Measurements from ENCODE around the gene TRERF1. TPM values are rescaled to one million over a fixed set of nuclear protein-coding genes. Genes with fewer than 3 reads are reported as not detected.
"Not testable (repeated sequence)": the region's sequence is repeated elsewhere in the genome, so short reads cannot be mapped to it uniquely, and the experiment has no call there.

TRERF1 gene
- total RNA-seq, 1 donor = 10.8 TPM

- DNase-seq (ENCODE audit: low read depth in 2 of 3, low spot score in 2 of 3) = peak in 1 of 3 donors; percentile 10
Measured at GRCh38 chr6:42230345-42231321, 221.1 kb downstream of the TRERF1 start.

GRCh38 chr6:42229506-42230119 is 222.1 kb downstream of the TRERF1 start:
- no peak for DNase-seq (ENCODE audit: low read depth in 2 of 3, low spot score in 2 of 3)

- DNase-seq (ENCODE audit: low read depth in 2 of 3, low spot score in 2 of 3) = no peak
Measured at GRCh38 chr6:42228305-42228704, 223.4 kb downstream of the TRERF1 start.

DNA sequence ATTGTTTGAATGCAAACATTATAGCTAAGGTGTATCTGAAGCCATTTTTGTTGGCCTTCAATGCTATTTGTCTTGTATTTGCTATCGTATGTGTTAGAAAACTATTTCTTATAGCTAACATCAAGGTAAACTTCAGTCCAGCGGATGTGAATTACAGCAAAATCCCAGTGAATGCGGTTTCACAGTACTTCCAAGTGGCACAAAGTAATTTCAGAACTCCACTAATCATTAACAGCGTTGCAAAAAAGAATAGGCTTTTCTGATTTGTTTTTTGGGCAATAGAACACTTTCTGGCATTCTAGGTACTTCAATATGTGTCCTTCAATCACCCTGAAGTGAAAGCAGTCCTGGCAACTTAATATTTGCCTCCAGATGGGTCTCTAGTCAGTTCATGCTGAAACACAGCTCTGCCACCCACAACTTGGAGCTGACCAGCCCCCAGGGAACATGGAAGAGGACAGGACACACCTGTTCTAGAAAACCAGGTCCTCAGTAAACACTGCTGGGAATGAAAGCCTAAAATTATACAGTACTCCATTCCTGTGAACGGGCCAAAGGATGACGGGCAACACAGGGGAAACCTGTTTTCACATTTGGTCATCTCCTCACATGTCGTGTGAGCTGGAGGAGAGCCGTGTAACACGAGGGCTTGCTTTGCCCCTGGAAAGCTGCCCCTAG is 224.4 kb downstream of the TRERF1 start:
- no peak for DNase-seq (ENCODE audit: low read depth in 2 of 3, low spot score in 2 of 3)

DNA sequence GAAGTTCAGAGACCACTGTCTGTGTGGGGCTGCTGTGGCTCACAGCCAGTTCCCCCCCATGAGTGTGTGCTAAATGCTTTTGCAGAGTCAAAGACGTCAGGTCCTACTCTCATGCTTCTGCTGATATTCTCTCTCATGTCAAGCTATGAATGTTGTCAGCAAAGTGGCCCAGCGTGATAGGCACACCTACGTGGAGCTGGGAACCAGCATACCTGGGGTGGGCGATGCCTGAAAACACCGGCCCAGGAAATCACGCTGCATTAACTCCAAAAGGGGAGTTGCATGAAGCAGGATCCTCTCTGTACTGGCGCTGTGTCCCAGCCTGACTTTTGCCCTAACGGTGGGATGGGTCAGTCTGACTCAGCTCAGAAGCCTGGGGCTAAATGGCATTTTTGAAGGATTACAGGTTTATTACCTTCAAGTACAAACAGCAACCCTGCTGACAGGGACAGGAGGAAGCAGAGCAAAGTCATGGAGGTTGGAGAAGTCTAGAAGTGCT is 225.0 kb downstream of the TRERF1 start:
- DNase-seq (ENCODE audit: low read depth in 2 of 3, low spot score in 2 of 3) = no peak

GRCh38 chr6:42226161-42226611 is 225.5 kb downstream of the TRERF1 start:
- DNase-seq (ENCODE audit: low read depth in 2 of 3, low spot score in 2 of 3) = no peak

DNA sequence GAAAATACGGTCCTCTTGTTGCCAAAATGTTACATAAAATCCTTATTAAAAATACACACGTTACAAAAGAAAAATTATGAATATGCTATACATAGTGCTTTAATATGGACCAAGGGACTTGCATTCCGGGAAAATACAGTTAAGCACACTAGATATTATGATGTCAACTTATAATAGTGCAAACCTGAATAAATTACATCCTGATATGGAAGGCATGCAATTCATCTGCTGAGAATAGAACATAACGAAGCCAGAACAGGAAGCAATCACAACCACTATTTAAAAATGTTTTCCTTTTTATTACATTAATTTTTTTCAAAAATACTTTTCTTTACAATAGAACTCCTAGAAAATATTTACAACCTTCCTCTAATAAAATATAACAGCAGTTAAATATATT is 226.3 kb downstream of the TRERF1 start:
- DNase-seq (ENCODE audit: low read depth in 2 of 3, low spot score in 2 of 3) = no peak

DNA sequence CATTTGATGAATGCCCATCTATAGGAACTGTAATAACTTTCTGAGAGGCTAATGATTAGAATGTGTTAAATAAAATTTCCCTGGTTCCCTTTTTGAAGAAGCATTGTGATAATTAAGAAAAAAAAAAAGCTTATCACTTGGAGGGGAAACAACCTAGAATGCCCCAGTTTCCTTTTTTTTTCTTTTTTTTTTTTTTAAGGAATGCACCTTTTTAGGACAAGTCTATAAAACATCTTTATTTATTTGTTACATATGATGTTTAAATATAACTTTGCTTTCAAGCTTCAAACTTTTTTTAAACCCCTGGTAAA is 226.7 kb downstream of the TRERF1 start:
- no peak for DNase-seq (ENCODE audit: low read depth in 2 of 3, low spot score in 2 of 3)

DNA sequence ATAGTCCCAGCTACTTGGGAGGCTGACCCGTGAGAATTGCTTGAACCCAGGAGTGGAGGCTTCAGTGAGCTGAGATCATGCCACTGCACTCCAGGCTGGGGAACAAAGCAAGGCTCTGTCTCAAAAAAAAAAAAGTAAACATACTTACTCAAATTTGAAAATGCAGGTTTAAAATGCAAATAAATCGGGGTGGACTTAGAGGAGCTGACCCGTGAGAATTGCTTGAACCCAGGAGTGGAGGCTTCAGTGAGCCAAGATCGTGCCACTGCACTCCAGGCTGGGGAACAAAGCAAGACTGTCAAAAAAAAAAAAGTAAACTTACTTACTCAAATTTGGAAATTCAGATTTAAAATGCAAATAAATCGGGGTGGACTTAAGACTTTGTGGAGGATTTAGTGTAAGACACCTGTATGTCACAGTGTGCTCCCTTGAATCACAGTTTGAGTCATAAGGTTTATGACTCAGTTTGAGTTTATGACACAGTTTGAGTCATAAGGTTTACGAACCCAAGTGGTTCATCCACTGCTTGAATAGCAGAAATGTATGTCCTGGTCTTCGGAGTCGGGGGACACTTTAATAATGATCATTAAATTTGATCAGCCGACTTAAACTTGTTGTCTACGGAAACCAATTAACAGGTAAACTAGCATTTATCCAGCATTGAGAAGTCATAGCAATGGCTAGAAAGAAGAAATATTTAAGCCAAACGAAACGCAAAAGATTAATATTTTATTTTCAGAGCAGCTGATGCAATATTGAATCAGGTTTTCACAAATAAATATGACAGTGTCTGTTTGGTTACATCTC is 227.3 kb downstream of the TRERF1 start:
- DNase-seq (ENCODE audit: low read depth in 2 of 3, low spot score in 2 of 3) = no peak

- DNase-seq (ENCODE audit: low read depth in 2 of 3, low spot score in 2 of 3) = no peak
Measured at GRCh38 chr6:42222448-42222847, 229.3 kb downstream of the TRERF1 start.

GRCh38 chr6:42221546-42221945 is 230.2 kb downstream of the TRERF1 start:
- DNase-seq (ENCODE audit: low read depth in 2 of 3, low spot score in 2 of 3) = no peak

GRCh38 chr6:42220807-42221206 is 230.9 kb downstream of the TRERF1 start:
- DNase-seq (ENCODE audit: low read depth in 2 of 3, low spot score in 2 of 3) = no peak

DNA sequence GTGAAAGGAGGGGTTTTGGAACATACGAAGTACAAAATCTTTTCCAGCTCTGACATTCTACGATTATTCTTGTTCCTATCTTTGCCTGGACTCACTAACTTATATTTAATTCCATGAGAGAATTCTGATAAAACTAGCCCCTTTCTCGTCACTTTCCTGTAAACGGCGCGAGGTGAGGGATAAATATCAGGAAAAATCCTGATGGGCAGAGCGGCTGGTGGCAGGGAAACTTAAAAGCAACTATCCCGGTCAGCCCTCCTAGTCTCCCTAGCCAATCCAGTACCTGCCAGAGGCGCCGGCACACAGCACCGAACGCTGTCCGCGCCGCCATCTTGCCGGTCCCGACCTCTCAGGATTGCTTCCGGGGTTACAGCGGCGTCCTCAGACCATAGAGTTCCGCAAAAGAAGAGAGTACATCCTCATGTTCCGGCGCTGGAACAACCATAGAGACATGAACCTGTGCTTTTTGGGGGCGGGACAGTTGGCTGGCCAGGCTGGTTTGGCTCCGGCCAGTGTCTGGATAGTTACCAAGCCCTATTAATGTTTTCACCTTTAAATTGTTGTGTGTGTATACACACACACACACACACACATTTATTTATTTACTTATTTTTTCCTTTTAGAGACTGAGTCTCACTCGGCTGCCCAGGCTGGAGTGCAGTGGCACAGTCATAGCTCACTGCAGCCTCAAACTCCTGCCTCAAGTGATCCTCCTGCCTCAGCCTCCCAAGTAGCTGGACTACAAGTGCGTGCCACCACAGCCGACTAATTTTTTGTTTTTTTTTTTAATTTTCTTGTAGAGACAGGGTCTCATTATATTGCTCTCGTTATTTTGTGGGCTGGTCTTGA is 234.0 kb downstream of the TRERF1 start, which contains the start of gene MRPS10:
Gene MRPS10, minus strand, starts transcription at position 343 of the 849 bp plus-strand sequence. Its CDS starts 12 bp downstream, at position 331.
- DNase-seq (ENCODE audit: low read depth in 2 of 3, low spot score in 2 of 3) = peak; percentile 67 to 96 (median 92)

GRCh38 chr6:42217157-42217518 is 234.6 kb downstream of the TRERF1 start:
- DNase-seq (ENCODE audit: low read depth in 2 of 3, low spot score in 2 of 3) = no peak

DNA sequence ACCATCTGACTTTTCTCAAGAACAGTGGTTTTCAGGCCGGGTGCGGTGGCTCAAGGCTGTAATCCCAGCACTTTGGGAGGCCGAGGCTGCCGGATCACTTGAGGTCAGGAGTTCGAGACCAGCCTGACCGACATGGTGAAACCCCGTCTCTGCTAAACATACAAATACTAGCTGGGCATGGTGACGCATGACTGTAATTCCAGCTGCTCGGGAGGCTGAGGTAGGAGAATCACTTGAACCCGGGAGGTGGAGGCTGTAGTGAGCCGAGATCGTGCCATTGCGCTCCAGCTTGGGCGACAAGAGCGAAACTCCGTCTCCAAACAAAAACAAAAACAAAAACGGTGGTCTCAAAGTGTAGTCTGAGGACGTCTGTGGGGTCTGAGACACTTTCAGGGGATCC is 235.2 kb downstream of the TRERF1 start:
- DNase-seq (ENCODE audit: low read depth in 2 of 3, low spot score in 2 of 3) = not testable (repeated sequence)

DNA sequence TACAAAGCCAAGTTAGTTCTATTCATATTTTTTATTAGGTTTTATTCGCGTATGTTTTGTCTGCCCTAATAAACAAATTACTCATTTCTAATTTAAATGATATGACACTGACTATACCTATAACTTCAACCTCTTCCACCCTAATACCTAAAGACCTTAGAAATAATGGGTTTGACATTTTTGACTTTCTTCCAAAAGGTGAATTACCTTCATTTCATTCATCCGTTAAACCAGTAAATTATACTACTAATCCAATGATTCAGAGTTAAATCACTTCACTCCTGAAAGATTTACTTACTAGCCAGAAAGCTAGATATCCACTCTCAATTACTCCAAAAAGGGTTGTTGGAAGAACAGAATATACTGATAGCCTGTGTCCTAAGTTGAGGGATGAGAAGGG is 239.3 kb downstream of the TRERF1 start:
- DNase-seq (ENCODE audit: low read depth in 2 of 3, low spot score in 2 of 3) = no peak

DNA sequence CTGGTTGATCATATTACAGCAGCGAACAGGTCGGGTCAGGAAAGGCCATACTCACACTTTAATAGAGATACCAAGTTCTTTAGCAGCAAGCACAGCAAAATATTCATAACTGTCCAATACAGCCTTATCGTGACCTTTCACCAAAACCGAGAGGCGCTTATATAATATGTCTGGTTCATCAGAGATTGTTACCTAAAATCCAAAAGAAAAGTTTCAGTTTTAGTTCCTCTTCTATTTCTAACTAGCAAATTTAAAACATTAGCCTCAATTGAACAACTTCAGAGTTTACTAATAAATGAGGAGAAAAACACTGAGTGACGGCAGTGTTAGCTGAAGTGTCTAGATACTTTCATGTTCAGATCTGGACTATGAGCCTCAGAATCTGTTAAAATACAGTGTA is 240.0 kb downstream of the TRERF1 start:
- DNase-seq (ENCODE audit: low read depth in 2 of 3, low spot score in 2 of 3) = no peak

GRCh38 chr6:42210551-42210950 is 241.2 kb downstream of the TRERF1 start:
- no peak for DNase-seq (ENCODE audit: low read depth in 2 of 3, low spot score in 2 of 3)

DNA sequence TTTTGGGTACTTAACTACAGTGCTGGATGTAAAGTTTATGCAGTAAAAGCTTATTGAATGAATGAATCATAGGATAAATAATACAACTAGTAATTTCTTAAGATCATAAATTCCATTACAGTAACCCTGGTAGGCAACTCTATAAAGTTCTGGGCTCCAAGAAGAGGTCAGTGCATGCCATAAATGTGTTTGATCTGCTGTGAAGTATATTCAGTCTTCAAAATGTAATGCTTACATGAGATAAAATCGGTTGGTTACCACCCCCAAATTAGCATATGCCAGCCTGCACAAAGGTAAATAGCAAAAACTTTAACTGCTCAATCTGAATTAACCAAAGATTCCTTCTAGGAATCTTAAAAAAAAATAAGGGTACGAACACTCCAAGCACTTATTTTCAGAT is 244.2 kb downstream of the TRERF1 start:
- DNase-seq (ENCODE audit: low read depth in 2 of 3, low spot score in 2 of 3) = not testable (repeated sequence)
